Adipocyte (in vitro differentiated cells): ENCODE measurements around the gene TOX4.

ENCODE experiments used
- DNase-seq: peaks from one replicate; pipeline ENCODE4 v3.0.0-alpha.2; 2015; ENCODE audit warnings: low read depth
- H3K27me3 ChIP-seq: replicated peaks from 2 replicates; pipeline ENCODE4 v1.7.0; 2013; ENCODE audit warnings: mild to moderate bottlenecking, low read length, moderate library complexity; ENCODE audit not compliant: control insufficient read depth, insufficient read depth
- H3K36me3 ChIP-seq: 2 replicates; pipeline ENCODE4 v1.7.0; 2013; ENCODE audit warnings: low read length, mild to moderate bottlenecking, moderate library complexity; ENCODE audit not compliant: control insufficient read depth, insufficient read depth, severe bottlenecking
- H3K4me1 ChIP-seq: 2 replicates; pipeline ENCODE4 v1.7.0; 2013; ENCODE audit warnings: mild to moderate bottlenecking, low read length, moderate library complexity; ENCODE audit not compliant: control insufficient read depth, insufficient read depth
- H3K4me3 ChIP-seq: 2 replicates; pipeline ENCODE4 v1.7.0; 2013; ENCODE audit warnings: mild to moderate bottlenecking, low read length, moderate library complexity
- H3K9ac ChIP-seq: 2 replicates; pipeline ENCODE4 v1.7.0; 2013; ENCODE audit warnings: mild to moderate bottlenecking, low read length, moderate library complexity
- H3K9me3 ChIP-seq: 2 replicates; pipeline ENCODE4 v1.7.0; 2013; ENCODE audit warnings: mild to moderate bottlenecking, low read length, moderate library complexity; ENCODE audit not compliant: control insufficient read depth

TOX4 gene

DNA sequence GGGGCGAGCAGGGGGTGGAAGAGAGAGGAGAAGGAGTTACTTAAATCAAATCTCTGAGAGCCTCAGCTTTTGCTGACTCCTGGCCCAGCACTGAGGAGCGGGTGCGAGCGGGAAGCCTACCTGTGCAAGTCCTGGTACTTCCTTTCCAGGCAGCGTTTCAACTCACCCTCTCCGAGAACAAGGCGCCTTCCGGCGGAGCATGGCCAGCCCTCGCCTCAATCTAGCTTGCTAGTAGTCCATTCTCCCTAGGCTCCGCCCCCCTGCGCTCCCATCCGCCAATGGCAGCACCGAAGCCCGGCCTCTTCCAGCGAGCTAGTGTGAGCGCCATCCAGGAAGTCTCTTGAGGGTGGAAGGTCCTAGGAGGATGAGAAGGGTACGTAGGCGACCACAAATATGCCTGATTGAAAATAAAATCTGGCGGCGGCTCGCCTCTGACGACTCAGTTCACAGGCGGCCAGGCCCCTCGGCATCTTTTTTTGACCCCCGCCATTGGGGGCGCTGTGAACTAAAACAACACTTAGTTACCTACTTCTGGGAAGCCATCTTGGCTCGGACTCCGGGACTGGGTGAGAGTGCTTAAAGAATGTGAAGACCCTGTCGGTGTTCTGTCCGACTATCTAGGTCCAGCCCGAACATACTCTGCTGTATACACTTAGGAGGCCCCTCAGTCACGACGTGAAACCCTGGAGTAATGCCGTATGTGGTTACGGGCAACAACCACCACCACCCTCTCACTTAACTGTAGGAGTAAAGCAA lies 20.9 kb upstream of the TOX4 start, which contains the start of gene CHD8:
Gene CHD8 (minus strand): TSS at position 212 of the 756 bp plus-strand sequence. CDS start 24,480 bp downstream, outside the sequence.
- H3K4me1 ChIP-seq: peaks cover 7% of the 10 kb centered on the region
- H3K9ac ChIP-seq: peak within 1 kb of the TSS; percentile 99
- H3K9me3 ChIP-seq: no peaks in the 10 kb centered on the region
- H3K27me3 ChIP-seq: no peaks in the 10 kb centered on the region
- peaks cover 15% of the 10 kb centered on the region for H3K36me3 ChIP-seq
- peak; percentile 100 for DNase-seq
- peak within 1 kb of the TSS; percentile 97 for H3K4me3 ChIP-seq

DNA sequence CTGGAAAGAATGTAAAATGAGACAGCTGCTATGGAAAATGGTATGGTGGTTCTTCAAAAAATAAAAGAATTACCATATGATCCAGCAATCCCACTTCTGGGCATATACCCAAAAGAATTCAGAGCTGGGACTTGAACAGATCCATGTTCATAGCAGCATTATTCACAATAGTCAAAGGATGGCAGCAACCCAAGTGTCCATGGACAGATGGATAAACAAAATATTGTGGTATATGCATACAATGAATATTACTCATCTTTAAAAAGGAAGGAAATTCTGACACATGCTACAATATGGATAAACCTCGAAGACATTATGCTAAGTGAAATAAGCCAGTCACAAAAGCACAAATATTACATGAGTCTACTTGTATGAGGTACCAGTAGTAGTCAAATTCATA lies 9.4 kb upstream of the TOX4 start:
- H3K4me1 ChIP-seq: no peaks in the 10 kb centered on the region
- H3K4me3 ChIP-seq: no peak overlapping the region
- peak; percentile 76 for DNase-seq
- peaks cover 52% of the 10 kb centered on the region for H3K36me3 ChIP-seq
- no peaks in the 10 kb centered on the region for H3K9me3 ChIP-seq
- no peak overlapping the region for H3K9ac ChIP-seq
- no peaks in the 10 kb centered on the region for H3K27me3 ChIP-seq

DNA sequence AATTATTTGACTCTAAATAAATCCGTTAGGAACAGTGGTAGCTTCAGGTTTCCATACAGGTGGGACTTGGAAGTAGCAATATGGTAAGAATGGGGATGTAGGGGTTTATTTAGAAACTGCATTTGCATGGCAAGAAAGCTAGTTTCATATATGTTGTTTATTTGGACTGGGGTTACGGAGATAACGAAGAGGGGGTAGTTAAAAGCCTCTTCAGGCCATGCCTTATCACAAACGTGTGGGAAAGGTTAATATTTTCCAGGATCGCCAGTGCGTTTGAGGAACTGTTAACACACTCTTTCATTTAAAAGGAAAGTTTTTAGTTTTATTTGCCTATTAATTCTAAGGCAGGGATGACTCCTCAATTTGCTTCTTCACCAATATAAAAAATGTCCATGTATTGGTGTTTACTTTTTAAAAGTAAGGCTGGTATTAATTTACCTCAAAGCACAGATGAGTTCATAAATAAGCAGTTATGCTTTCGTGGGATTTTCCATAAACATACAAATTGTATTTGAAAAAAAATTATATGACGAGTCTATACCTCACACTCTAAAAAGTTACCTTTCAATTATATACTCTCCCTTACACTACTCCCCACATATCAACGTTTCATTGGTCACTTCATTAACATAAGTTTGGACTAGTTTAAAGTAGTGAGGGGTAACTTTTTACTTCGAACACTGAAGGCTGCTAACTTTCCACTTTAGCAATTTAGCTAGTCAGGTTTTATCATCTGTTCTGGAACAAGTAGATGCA lies 1.1 kb upstream of the TOX4 start:
- DNase-seq: no peak

DNA sequence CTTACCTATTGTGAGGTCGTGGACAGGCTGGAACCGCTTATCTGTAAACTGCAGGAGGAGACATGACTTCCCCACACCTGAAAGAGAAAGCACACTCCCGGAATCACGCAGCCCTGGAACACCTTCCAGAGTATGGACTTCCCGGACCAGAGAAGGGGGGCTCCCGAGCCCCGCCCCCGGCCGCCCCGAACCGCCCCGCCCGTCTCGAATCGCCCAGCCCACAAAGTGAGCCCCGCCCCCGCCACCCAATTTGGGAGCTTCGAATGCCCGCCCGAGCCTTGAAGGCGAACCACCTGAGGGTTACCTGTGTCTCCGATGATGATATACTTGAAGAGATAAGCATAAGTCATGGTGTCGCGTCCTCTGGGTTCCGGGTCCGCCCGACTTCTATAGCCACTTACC lies 471 bp upstream of the TOX4 start:
- no peaks in the 10 kb centered on the region for H3K9me3 ChIP-seq
- H3K36me3 ChIP-seq: peaks cover 29% of the 10 kb centered on the region
- H3K4me3 ChIP-seq: peak overlapping the region; percentile 92
- DNase-seq: peak; percentile 89
- peaks cover 19% of the 10 kb centered on the region for H3K4me1 ChIP-seq
- peak overlapping the region; percentile 88 for H3K9ac ChIP-seq
- H3K27me3 ChIP-seq: no peaks in the 10 kb centered on the region

More for the DNA sequence above, 1.1 kb upstream of the TOX4 start:
- Histone ChIP-seq H3K9me3 (no peaks in the 10 kb centered on the region), H3K4me1 (peaks cover 19% of the 10 kb centered on the region), H3K9ac (peak overlapping the region; percentile 88), H3K36me3 (peaks cover 24% of the 10 kb centered on the region), H3K27me3 (no peaks in the 10 kb centered on the region), H3K4me3 (peak overlapping the region; percentile 92)

DNA sequence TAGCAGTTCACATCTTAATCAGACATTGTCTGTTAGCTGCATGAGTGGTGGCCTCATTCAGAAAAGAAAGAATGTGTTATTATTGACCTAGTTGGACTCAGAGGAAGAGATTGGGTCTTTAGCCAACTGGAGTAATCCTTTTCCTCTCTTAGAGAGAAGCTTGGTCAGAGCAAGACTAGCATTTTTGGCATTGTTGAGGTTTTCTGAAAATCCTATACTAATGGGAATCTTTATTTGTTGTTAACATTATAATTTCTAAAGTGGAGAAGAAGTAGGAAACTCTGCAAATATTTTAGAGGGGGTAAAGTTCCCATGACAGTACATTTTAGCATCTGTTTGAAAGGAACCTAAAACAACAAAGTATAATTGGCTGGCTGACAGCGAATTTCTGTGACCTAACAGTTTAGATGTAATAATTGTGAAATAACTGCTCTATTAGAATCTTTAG lies 9.7 kb downstream of the TOX4 start:
- peak; percentile 83 for DNase-seq
- Histone ChIP-seq H3K4me3 (peak overlapping the region; percentile 15), H3K9me3 (no peaks in the 10 kb centered on the region), H3K27me3 (no peaks in the 10 kb centered on the region), H3K4me1 (peaks cover 19% of the 10 kb centered on the region), H3K9ac (no peak overlapping the region), H3K36me3 (peaks cover 48% of the 10 kb centered on the region)

DNA sequence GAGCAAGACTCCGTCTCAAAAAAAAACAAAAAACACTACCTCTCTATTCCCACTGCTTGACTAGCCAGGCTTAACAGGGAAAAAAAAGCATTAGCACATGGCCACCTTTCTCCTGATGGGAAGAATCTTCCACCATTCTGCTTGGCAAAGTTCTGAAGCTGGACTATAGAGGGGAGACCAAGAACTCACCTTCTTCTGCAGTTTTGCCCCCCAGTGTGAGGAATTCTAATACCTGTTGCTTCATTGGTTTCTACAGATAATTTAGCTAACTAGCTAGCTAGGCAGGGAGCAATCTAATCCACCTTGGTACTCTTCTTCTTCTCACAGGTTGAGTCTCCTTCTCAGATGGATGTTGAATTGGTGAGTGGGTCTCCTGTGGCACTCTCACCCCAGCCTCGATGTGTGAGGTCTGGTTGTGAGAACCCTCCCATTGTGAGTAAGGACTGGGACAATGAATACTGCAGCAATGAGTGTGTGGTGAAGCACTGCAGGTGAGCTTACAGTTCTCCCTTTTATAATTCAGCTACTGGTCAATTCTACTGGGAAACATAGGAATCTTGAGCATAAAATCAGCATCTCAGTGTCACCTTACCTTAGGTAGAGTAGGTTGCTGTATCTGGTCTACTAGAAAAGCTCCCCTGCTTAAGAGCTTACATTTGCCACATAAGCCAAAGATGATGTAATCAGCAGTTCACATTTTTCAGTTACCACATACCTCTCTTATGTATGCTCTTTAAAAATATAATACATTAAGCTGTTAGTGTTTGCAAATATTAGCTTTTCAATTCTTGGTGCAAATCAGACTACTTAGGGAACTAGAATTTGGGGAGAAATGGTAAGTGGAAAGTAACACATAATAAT lies 18.1 kb downstream of the TOX4 start:
- Histone ChIP-seq H3K9ac (no peak overlapping the region), H3K4me3 (no peak overlapping the region), H3K9me3 (no peaks in the 10 kb centered on the region), H3K27me3 (no peaks in the 10 kb centered on the region), H3K36me3 (peaks cover 88% of the 10 kb centered on the region), H3K4me1 (peaks cover 30% of the 10 kb centered on the region)
- DNase-seq: peak; percentile 53

DNA sequence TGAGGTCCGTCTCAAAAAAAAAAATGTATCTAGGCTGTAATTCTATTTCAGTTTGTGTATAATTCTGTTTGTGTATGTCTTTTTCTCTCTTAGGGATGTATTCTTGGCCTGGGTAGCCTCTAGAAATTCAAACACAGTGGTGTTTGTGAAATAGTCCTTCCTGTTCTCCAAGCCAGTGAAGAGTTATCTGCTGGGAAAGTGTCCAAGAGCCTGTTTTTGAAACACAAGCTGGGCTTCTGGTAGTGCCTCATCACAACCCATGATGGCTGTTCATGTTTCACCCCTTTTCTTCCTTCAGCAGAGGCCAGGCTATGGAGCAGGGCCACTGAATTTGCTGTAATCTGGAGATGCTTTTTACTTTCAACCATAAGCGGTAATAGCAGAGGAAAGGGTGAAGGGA lies 19.5 kb downstream of the TOX4 start:
- Histone ChIP-seq H3K4me3 (no peak overlapping the region), H3K27me3 (no peaks in the 10 kb centered on the region), H3K9me3 (no peaks in the 10 kb centered on the region), H3K9ac (no peak overlapping the region), H3K36me3 (peaks cover 88% of the 10 kb centered on the region), H3K4me1 (peaks cover 30% of the 10 kb centered on the region)
- DNase-seq: peak; percentile 50

DNA sequence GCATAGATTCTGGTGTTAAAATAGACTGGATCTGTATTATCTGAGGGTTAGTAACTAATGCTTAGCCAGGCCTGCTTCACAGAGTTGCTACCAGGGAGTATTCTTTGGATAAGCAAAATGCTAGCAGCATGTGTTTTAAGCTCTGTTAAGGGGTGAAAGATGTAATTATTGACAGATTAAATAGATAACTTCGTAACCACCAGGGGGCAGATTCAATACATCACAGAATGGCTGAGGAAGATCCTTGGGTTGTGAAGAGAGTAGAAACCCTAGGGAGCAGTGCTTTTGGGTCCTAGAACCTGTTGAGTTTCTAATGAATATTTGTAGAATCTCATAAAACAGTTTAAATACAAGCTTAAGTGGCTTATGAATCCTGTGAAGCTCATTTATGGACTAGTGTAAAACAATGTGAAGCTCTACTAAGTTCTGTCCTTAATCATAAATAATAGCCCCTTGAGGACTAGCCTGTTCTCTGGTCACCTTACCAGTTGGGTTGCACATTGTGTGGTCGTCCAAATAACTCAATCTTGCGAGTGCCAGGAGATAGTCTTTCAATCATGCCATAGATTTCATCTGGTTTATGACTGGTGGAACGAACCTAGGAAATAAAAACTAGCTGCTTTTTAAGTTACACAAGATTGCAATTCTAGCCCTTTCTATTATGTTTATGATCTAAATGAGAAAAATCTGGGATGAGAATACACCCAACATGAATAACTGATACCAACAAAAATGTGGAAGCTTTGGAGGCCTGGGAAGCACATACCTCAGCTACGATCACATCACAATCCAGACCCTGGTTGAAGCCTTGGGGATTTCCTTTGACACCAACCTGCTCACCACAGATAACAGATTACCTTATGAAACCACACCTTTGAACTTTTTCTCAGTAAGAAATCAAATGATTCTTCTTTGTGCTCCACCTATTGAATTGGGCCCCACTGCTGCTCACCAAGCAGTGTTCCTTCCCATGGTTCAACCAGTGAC lies 21.8 kb downstream of the TOX4 start:
- peak; percentile 73 for DNase-seq
- H3K27me3 ChIP-seq: no peaks in the 10 kb centered on the region
- peaks cover 87% of the 10 kb centered on the region for H3K36me3 ChIP-seq
- no peaks in the 10 kb centered on the region for H3K9me3 ChIP-seq
- H3K9ac ChIP-seq: no peak overlapping the region
- no peak overlapping the region for H3K4me3 ChIP-seq
- H3K4me1 ChIP-seq: peaks cover 30% of the 10 kb centered on the region

DNA sequence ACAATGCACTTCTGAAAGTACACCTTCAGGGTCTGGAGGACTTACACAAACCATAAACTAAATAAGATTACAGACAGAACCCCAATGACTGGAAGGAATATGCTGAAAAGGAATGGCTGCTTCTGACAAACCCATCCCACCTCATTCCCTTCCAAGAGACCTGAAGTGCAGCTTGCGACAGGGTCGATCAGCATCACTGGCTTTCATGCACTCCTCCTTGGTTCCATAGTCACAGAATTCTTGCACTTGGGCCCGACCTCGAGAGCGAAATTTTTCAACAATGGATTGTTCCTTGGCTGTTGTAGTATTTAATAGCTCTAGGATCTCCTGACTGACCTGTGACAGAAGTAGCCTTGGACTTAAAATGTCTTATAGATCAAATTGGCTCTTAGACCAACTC lies 24.6 kb downstream of the TOX4 start:
- Histone ChIP-seq H3K4me3 (no peak overlapping the region), H3K27me3 (no peaks in the 10 kb centered on the region), H3K36me3 (peaks cover 69% of the 10 kb centered on the region), H3K4me1 (peaks cover 16% of the 10 kb centered on the region), H3K9me3 (no peaks in the 10 kb centered on the region), H3K9ac (no peak overlapping the region)
- no peak for DNase-seq

DNA sequence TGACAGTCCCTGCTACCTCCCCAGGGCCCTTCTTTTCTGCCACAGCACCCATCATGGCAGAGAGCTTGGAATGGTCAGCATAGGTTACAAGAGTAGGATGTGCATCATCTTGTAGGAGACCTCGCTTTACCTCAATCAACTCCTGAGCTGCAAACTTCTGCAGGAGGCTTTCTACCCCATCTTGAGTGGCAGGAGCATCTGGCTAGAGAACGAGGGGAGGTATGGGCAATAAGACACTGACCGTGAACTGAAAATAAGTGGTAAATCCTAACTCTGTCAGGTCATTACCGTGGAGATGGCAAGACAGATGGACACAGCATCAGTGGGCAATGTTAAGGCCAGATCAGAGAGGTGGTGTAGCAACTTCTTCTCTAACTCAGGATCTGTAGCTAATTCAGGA lies 26.4 kb downstream of the TOX4 start:
- Histone ChIP-seq H3K4me3 (no peak overlapping the region), H3K36me3 (peaks cover 52% of the 10 kb centered on the region), H3K9ac (no peak overlapping the region), H3K4me1 (peaks cover 7% of the 10 kb centered on the region), H3K9me3 (no peaks in the 10 kb centered on the region), H3K27me3 (no peaks in the 10 kb centered on the region)
- no peak for DNase-seq
